ELF-1 (cell line): ENCODE measurements around the gene PIEZO2.

Source experiments
- DNase-seq: peaks from one replicate; pipeline ENCODE4 v3.0.0-alpha.2; 2016; ENCODE audit warnings: low read depth, low spot score

Gene PIEZO2

DNA sequence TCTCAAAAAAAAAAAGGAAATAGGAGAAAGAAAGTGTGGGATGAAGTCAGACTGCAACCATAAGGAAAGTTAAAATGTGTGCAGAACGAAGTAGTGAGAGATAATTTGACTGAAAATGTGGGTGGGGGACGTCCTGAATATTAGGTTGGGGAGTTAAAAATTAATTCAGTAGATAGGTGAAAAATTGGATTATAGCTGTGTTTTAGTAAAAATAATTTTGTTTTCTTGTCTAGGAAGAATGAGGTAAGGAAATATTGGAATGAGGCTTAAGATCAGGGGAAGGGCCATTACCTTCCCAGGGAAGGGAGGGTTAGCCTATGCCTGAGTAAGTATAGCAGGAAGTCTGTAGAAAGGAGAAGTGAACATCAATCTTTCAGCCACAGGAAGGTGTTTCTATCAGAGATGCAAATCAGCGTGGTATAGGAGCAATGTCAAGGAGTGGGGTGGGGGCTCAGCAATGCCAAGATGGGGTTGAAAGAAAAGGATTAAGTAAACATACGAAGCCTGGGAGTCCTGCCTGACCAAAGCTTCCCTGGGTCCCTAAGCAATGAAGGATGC, 250.9 kb downstream of the PIEZO2 start:
- DNase-seq = no peak

GRCh38 chr18:10896851-10897250, 252.5 kb downstream of the PIEZO2 start:
- DNase-seq = no peak

DNA sequence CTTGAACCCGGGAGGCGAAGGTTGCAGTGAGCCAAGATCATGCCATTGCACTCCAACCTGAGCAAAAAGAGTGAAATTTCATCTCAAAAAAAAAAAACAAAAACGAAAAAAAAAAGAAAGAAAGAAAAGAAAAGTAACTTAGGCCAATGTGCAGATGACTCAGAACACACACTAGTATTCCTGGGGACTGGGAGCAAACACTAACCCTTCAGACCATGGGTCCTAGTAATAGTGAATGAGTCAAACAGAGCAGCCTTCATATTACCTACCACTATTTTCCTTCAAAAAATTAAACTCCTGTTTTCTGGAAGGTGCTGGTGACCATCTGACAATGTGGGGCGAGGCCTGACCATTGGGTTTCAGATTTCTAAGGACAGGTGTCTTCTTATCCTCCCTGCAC, 253.4 kb downstream of the PIEZO2 start:
- DNase-seq = no peak

GRCh38 chr18:10894501-10894900, 254.9 kb downstream of the PIEZO2 start:
- DNase-seq = no peak

DNA sequence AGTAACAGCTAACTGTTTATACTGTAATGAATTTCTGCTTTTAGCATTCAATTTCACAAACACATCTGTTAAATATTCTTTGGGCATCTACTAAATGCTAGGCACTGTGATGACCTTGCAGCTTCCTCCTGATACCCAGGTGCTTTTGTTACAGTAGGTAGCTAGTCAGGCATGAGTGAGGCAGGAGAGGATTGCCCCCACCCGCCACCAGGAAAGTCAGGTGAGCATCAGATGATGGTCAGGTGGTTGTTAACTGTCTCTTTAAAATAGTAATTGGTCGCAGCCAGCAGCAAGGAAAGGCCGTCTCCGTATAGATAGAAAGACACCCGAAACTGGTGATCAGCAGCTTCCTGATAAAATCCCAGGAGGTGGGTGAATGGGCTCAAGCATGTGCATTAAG, 255.6 kb downstream of the PIEZO2 start:
- no peak for DNase-seq

DNA sequence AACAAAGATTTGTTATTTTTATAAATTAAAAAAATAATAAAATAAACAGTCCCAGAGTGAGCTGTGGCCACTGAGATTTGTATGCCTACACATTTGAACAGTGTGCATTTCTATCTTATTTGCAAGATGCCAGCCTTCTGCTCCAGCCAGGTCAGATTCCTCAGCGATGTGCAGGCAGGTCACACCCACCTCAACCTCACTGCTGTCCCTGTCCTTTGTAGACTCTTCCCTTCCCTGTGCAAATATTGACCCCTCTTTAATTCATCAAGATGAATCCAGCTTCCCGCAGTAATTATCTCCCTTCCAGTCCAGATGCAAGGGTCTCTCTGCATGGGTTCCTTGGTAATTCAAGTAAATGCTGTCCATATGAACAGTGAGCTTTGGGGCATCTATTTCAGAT, 256.2 kb downstream of the PIEZO2 start:
- DNase-seq = no peak

GRCh38 chr18:10892786-10893185, 256.6 kb downstream of the PIEZO2 start:
- no peak for DNase-seq

GRCh38 chr18:10890022-10890421, 259.3 kb downstream of the PIEZO2 start:
- no peak for DNase-seq

- no peak for DNase-seq
Observed at GRCh38 chr18:10878703-10879102, 270.7 kb downstream of the PIEZO2 start.

DNA sequence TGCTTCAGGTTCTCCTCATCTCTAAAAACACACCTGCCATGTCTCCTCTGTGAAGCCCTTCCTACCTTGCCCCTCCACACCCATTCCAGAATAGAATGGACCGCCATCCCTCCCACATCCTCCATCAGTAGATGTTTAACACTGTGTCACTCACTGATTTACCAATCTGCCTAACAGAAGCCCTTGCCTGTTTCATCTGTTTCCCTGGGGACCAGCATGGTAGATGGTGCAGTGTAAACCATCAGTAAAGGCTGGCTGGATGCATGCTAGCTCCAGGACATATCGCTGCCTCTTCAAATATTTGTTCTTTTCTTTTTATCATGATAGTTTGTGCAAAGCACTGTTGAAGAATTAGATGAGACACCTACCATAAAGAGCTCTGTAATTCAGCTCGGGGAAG, 271.4 kb downstream of the PIEZO2 start:
- no peak for DNase-seq

DNA sequence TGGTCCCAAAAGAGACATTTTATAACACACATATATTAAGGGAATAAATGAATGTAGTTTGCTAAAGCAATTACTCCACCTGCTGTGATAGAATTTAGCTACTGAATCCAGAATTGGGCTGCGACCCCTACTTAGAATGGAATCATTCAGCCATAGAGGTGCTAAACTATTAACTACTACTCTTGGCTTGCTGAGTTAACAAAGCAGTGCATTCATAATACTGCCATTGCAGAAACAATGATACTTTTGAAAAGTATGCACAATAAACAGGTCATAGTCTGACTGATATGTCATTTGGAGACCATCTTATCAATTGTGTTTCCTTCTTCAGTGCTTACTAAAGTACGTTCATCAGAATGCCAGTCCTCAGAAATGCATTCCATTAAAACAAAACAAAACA, 273.6 kb downstream of the PIEZO2 start:
- no peak for DNase-seq

GRCh38 chr18:10872304-10872703, 277.1 kb downstream of the PIEZO2 start:
- DNase-seq = no peak

DNA sequence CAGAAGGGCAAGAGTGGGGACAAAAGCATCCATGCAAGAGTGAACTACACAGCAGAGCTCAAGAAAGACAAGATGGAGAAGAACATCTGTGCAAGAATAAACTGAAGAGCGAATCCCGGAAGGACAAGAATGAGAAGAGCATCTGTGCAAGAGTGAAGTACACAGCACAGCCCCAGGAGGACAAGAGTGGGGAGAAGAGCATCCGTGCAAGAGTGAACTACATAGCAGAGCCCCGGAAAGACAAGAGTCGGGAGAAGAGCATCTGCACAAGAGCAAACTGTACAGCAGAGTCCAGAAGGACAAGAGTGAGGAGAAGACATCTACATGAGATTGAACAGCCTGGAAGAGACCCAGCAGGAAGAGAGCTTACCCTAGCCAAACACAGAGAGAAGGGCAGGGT, 284.6 kb downstream of the PIEZO2 start:
- DNase-seq = no peak

GRCh38 chr18:10863026-10863425, 286.3 kb downstream of the PIEZO2 start:
- no peak for DNase-seq

GRCh38 chr18:10860928-10861327, 288.4 kb downstream of the PIEZO2 start:
- DNase-seq = peak; percentile 39

- no peak for DNase-seq
Observed at GRCh38 chr18:10860382-10860781, 289.0 kb downstream of the PIEZO2 start.

DNA sequence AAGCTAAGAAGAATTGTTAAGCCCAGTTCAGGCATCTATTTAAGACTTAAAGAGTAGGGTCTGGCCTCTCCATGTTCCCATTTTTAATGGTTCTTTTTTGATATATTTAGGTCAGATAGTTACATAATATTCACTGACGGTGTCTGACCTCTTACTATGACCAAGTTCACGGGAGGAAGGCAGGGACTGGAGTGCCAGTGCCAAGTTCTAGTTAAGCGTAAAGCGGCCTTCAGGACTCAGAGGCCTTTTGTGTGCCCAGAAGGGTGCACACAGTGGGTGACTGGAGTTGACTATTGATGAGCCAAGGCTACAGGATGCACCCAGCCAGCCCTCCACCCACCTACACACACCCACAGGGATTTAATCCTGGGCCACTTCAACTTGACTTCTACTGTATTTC, 290.9 kb downstream of the PIEZO2 start:
- DNase-seq = no peak

DNA sequence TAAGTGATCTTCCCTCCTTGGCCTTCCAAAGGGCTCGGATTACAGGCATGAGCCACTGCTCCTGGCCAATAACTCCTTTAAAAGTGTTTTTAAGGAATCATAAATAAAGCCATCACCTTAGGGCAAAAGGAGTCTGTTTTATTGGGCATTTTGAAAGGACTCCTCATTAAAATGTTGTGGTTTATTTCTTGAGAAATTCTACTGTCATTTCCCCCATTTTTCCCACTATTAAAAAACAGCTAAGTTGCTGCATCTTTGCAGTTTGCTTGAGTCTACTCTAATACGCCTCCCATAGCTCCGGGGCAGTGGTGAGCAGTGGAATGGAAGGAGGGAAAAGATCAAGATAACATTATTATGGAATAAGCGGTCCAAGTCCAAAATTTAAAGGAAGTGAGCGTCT, 293.2 kb downstream of the PIEZO2 start:
- DNase-seq = no peak

DNA sequence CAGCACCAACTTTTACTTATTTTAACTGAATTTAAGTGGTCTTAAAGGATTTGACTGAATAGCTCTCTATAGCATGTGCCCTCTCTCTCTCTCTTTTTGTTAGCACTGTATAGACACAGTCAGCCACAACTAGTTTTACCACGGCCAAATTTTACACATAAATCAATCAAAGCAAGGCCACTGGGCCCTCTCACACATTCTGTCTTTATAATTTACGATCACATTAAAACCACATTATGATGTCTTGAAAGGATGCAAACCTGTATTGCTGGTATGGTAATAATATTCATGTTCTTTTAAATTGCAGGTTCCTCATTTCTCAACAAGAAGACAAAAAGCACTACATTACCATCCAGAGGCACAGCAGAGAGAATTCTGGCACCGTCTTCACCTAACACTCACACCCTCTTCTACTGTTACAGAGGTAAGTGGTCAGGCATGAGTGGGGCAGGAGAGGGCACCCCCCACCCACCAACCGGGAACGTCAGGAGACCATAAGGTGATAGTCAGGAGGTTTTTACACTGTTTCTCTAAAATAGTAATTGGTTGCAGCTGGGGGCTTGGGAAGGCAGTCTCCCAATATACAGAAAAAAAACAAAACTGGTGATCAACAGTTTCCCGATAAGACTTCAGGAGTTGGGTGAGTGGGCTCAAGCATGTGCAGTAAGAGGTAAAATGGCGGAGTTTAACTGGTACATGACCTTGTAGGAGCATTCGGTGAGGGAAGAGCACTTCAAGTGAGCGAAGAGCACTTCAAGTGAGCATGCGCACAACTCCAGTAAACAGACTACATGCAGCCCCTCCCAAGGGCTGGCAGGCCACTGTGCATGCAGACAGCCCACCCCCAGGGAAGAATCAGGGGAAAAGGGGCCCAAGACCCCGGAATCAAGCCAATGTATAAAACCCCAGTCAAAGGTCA, 296.7 kb downstream of the PIEZO2 start:
- no peak for DNase-seq

DNA sequence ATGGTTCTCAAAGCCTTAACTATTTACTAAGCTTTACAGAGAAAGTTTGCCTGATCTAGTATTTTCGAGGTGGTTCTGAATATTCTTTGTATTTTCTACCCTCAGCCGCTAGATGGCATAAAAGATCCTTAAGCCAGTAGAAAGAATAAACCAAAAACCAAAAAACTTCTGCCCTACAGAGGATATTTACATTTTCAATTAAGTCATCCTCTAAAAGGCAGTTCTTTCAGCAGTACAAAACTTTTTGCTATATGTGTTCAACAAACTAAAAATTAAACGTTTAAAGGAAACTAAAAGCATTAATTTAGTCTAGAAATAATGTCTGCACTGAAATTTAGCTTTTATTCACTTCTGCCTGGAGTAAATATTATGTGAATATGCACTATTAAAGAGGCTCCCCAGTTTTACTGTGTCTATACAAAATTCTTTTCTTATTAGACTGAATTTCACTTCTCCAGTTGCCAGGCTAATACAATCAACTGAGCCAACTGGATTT, 297.5 kb downstream of the PIEZO2 start:
- no peak for DNase-seq

- DNase-seq = no peak
Observed at GRCh38 chr18:10850840-10851239, 298.5 kb downstream of the PIEZO2 start.

GRCh38 chr18:10850216-10850615, 299.2 kb downstream of the PIEZO2 start:
- no peak for DNase-seq

DNA sequence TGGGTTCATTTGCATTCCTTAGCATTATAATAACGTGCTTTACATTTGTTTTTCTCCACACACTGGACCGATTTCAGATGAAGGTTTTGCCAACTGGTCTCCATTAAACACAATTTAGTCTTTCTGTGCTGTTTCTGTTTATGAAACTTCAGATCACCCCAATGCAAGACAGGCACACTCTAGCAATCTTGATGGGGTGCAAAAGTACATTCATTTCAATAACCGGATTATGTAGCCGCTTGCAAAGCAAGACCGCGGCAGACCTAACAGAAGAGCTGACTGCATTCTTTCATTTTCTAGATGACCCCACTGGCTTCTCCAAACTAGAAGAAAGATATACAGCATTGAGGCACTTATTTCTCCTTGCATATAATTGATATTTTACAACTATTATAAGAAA, 301.5 kb downstream of the PIEZO2 start:
- no peak for DNase-seq
